Measurements from ENCODE around the gene PARD3B.

The PARD3B gene

DNA sequence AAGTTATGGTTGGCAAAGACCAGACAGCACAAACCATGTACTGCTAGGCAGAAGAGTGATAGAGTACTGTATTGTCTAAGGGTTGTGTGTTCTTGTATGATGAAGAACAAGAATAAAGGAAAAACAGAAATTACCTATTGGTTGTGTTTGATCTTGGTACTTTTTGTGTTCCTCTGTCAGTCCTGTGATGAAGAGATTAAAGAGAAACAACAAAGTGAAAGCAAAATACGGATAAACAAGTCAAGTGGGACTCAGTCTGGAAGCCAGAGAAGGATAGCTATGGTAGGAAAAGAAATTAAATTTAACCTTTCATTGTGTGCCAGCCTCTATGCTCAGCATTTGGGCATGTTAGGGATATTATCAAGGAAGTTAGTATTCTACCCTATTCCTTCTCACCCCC lies 413.1 kb downstream of the PARD3B start:
- DNase-seq (ENCODE audit: low read depth) = no peak

GRCh38 chr2:204964414-204964813 lies 419.1 kb downstream of the PARD3B start:
- DNase-seq (ENCODE audit: low read depth) = no peak

DNA sequence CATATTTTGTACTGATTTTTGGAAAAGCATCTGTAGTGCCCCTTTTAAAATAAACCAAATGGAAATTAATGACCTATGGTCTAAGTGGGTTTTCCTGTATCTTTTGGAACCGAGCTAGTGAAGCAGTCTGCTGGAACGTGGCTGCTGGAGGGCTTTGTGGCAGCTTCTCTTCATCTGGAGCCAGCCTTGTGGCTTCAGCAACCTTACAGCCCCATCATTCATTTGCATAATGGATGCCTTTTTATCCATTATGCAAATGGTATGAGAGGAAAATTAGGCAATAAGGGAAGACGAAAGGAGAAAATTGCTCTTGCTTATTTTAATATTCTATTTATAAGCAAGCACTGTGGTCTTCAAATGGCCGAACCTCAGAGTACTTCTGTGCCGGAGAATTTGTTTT lies 421.0 kb downstream of the PARD3B start:
- DNase-seq (ENCODE audit: low read depth) = no peak

DNA sequence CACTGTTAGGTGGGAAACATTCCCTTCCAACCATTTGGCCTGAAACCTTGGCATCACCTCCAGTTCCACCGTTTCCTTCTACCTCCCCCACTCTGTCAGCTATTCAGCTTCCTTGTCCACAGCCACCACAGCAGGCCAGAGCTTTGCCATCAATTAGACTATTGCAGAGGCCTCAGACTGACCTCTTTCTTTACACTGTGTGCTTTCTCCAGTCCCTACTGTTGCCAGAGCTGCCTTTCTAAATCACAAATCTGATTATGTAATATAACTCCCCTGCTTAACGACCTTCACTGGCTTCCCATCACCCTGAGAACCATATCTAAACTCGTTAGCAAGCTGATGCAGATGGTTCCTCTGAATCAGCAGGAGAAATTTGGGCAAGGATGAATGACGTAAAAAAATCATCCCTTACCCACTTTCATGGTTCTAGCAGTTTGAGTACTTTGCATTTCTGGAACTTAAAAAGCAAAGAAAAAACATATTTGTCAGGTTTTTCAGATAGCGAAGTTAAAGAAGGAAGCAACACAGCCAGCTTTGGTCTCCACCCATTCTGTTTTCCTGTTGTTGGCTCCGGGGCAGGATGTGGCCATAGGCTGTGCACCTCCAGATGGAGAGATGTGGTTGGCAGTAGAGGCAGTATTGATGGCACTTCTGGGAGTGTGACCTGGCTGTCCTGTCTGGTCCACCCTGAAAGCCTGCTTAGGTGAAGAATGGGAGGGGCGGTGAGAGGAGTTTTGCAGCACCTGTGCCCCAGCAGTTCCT lies 422.1 kb downstream of the PARD3B start:
- DNase-seq (ENCODE audit: low read depth) = no peak

- DNase-seq (ENCODE audit: low read depth) = no peak
Measured at GRCh38 chr2:204971206-204971907, 426.1 kb downstream of the PARD3B start.

DNA sequence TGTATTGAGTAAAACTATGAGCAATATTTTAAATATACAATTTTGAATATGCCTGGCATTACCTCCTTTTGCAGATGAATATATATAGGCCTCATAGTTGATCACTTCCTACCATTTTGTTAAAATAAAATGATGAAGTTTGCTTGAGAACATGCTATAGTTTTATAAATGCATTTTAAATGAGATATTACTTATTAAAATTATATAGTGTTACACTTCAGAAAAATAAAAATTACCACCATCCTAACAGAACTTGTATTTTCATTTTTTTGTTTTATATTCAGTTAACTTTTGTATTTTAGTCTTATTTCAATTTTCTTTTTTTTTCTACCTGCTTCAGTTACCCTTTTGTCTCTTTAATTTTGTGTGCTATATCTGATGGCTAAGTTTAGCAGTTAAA lies 426.9 kb downstream of the PARD3B start:
- no peak for DNase-seq (ENCODE audit: low read depth)

- DNase-seq (ENCODE audit: low read depth) = no peak
Measured at GRCh38 chr2:204972606-204973336, 427.5 kb downstream of the PARD3B start.

DNA sequence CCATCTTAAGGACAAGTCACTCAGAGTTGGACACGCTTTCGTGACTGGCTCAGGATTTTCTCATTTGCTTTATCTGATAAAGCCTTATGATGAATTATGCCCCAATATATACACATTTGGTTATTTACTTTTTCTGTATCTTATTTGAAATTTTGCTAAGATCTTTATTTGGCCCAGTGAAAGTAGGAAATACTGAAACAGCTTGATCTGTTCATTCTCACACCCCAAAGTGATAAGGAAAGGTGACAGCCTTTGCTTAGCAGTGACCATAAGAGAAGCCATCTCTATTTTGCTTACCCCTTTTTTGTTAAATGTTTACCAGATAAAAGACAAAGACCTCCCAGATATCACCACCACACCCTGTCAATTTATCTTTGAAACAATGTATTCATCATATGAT lies 428.3 kb downstream of the PARD3B start:
- DNase-seq (ENCODE audit: low read depth) = no peak

GRCh38 chr2:204974487-204974886 lies 429.2 kb downstream of the PARD3B start:
- DNase-seq (ENCODE audit: low read depth) = no peak

DNA sequence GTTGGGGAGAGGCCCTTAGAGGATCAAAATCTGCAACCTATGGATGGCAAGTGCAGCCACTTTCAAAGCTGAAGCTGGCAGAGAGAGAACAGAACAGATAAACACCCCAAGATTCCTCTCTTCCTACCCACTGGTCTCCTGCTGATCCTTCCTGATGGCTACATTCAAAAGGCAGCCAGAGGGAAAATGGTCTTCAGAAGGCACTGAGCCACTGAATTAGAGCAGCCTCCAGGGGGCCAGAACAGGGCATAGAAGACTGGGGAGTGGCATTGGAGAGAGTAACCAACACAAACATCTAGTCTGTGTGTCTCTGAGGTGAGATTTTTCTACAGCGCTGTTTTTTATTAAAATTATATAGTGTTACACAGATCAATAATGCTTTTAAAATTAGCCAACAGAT lies 432.6 kb downstream of the PARD3B start:
- no peak for DNase-seq (ENCODE audit: low read depth)

DNA sequence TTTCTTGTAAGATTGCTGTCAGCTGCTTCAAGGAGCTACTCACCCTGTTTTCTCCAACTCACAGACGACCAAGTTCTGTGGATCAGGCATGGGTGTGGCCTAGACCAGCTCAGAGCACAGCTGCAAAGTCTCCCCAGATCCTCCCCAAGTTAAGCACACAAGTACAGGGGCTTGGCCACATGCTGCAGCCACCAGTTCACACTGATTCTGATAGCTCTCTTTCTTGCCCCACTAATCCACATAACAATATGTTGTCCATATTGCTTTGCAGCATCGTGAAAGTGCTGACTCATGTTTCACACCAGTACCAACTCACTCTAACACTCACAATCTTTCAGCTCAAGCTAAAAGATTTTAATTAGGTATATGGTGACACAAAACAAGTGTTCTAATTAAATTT lies 437.0 kb downstream of the PARD3B start:
- peak; percentile 0 for DNase-seq (ENCODE audit: low read depth)

DNA sequence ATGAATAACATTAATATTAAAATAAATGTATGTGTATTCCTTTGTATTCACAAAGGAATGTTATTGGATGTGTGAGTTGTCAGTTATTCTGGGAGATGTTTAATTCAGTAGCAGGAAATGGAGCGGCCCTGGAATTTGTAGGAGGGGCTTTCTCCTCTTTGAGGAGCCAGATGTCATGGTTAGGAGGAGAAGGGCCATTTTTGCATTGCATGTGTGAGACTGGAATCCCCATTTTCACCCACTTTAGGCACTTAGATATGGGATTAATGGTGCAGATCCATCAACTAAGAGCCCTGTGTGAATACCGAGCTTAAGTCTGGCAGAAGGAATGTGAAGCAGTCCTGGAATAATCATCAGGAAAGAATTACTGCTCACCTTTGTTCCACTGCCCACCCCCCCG lies 439.2 kb downstream of the PARD3B start:
- DNase-seq (ENCODE audit: low read depth) = no peak

DNA sequence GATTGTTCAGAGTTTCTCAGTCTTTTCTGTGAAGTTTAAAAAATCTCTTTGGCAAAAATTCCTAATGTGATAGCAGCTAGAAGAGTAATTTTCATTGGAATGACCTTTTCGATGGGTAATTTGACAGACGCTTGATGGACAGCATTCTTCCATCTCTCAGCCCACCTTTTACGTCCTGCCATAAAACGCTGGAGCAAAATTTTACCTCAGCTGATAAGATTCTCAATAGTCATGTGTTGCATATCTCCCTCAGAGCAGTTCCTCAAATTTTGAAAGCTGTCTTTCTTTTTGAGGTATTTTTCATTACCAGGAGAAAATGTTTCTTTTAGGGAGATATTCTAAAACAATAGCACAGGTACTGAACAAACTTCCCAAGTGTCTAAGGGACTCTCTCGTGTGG lies 441.4 kb downstream of the PARD3B start:
- no peak for DNase-seq (ENCODE audit: low read depth)

GRCh38 chr2:204988836-204989235 lies 443.6 kb downstream of the PARD3B start:
- DNase-seq (ENCODE audit: low read depth) = no peak

DNA sequence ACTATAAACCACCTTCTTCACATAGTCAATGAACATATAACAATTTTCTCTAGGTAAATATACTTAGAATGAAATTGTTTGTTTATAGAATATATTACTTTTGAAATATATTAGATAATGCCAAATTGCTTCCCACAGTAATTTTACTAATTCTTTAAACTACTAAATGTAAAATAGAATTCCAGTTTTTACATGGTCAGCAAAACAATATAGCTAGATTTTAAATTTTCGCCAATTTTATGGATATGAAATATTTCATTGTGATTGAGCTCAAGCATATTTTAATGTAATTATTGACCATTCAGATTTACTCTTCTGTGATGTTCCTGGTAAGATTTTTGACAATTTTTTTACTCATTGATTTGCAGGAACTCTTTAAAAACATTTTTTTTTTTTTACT lies 444.6 kb downstream of the PARD3B start:
- no peak for DNase-seq (ENCODE audit: low read depth)

DNA sequence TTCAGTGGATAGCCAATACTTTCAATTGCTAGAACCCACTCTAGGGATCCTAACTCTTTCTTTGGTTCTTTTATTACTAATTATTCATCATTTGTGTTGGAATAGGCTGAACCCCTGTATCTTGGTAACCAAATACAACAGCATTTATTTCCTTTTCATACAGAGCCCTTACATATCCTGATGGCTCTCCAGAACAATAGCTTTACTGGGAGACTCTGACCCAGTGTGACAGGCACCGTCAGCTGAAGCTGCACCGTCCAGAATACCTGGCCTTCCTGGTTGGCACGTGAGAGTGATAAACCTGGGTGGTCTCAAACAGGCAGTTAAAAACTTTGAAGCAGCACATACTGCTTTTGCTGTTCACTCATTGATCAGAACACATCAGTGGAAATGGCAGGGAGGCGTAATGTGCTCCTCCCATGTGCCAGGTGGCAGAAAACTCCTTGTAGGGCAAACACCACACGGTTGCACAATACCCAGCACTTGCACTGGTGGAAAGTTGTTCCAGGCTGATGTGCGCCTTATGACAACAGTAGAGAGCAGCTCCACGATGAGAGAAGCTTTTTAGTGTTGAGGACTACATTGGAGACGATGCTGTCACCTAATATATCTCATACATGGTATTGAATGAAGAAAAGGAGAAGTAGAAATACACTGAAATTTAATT lies 456.2 kb downstream of the PARD3B start:
- DNase-seq (ENCODE audit: low read depth) = no peak

DNA sequence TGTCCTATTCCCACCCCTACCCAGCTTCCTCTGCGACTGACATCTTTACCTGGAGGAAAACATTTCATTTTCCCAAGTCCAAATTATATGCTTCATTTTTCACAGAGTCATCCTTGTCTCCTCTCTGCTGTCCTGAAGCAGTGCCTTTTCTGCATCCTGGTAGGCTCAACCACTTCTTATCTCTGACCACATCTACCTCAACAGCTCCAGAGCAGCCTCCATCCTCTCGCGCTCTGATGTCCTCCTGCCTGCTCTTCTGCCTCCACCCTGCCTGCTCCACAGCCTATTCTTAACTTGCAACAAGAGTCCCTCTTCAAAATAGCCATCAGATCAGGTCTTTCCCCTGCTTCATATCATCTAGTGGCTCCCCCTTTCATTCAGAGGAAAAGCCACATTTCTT lies 457.1 kb downstream of the PARD3B start:
- DNase-seq (ENCODE audit: low read depth) = no peak

- no peak for DNase-seq (ENCODE audit: low read depth)
Measured at GRCh38 chr2:205003288-205003687, 458.0 kb downstream of the PARD3B start.

- no peak for DNase-seq (ENCODE audit: low read depth)
Measured at GRCh38 chr2:205010196-205010595, 464.9 kb downstream of the PARD3B start.

- no peak for DNase-seq (ENCODE audit: low read depth)
Measured at GRCh38 chr2:205011031-205011430, 465.8 kb downstream of the PARD3B start.

DNA sequence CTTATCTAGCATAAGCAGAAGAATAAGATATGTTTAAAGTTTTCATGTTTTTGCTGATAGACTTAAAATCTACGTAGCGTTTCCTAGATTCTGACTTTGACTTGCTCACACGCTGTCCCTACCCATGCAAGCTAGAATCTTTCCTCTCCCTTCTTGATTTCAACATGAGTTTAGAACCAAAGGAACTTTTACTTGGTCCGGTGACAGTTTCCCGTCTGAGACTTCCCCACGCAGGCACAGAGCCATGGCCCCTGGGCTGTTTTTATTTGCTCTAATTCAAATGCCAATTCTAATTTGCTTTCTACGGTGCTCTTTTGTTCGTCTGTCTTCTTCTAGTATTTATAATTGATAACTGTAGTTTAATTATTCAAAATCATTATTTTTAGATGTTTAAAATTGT lies 467.7 kb downstream of the PARD3B start:
- no peak for DNase-seq (ENCODE audit: low read depth)

GRCh38 chr2:205013586-205013985 lies 468.3 kb downstream of the PARD3B start:
- DNase-seq (ENCODE audit: low read depth) = no peak

DNA sequence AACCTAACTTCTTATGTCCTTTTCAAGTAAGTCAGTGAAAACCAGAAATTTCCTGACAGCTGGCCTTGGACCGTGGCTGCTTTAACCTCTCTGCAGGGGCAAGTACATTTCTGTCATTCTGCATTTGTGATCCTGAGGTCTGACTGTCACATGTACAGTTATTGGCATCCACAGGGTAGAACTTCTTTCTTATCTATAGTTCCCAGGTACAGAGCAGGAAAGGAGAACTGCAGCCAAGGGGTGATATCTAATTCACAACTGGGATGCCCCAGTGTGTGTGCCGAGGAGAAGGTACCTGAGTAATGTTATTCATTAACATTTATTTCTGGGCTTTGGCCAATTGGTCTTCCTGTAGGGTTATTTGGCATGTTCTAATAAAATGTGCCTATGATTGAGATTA lies 468.9 kb downstream of the PARD3B start:
- no peak for DNase-seq (ENCODE audit: low read depth)
